GM23338 (cell line): ENCODE measurements around the gene RIMS1. TPM values are rescaled to one million over a fixed set of nuclear protein-coding genes. Genes with fewer than 3 reads are reported as not detected.

ENCODE experiments used
- ATAC-seq: fragments of 200-7000 bp; cut with Tn5 transposase; 3 replicates; pipeline ENCODE4 v1.9.1; 2020
- DNase-seq: peaks from one replicate; pipeline ENCODE4 v3.0.0-alpha.2; 2015; ENCODE audit warnings: low spot score
- H2AFZ ChIP-seq: fragments of 200-600 bp; sonication (generic); 2 replicates; pipeline ENCODE4 v1.8.0; 2016; ENCODE audit warnings: antibody characterized with exemption, mild to moderate bottlenecking, moderate library complexity
- H3F3A ChIP-seq: fragments of 200-600 bp; sonication (generic); replicated peaks from 2 replicates; pipeline ENCODE4 v1.8.0; 2017; ENCODE audit warnings: antibody characterized with exemption, mixed run types, low read depth
- H3K27ac ChIP-seq: fragments of 200-600 bp; sonication (generic); 2 replicates; pipeline ENCODE4 v1.6.1; 2016; ENCODE audit warnings: low read depth
- H3K27me3 ChIP-seq: fragments of 200-600 bp; sonication (generic); 2 replicates; pipeline ENCODE4 v1.8.0; 2016; ENCODE audit warnings: mild to moderate bottlenecking, mixed run types, moderate library complexity; ENCODE audit not compliant: insufficient read depth
- H3K36me3 ChIP-seq: fragments of 200-600 bp; sonication (generic); 2 replicates; pipeline ENCODE4 v1.8.0; 2016; ENCODE audit warnings: mild to moderate bottlenecking; ENCODE audit not compliant: insufficient read depth
- H3K4me1 ChIP-seq: fragments of 200-600 bp; sonication (generic); 2 replicates; pipeline ENCODE4 v1.8.0; 2016; ENCODE audit warnings: mild to moderate bottlenecking, moderate library complexity; ENCODE audit not compliant: insufficient read depth
- H3K4me2 ChIP-seq: fragments of 200-600 bp; sonication (generic); 2 replicates; pipeline ENCODE4 v1.7.1; 2017; ENCODE audit warnings: mixed run types
- H3K4me3 ChIP-seq: fragments of 200-600 bp; sonication (generic); 2 replicates; pipeline ENCODE4 v1.6.1; 2016; ENCODE audit warnings: mixed run types
- H3K79me2 ChIP-seq: fragments of 200-600 bp; sonication (generic); replicated peaks from 2 replicates; pipeline ENCODE4 v1.8.0; 2017; ENCODE audit warnings: mild to moderate bottlenecking; ENCODE audit not compliant: insufficient read depth
- H3K9me2 ChIP-seq: fragments of 200-600 bp; sonication (generic); 2 replicates; pipeline ENCODE4 v1.8.0; 2017; ENCODE audit not compliant: insufficient read depth
- H4K20me1 ChIP-seq: fragments of 200-600 bp; sonication (generic); replicated peaks from 2 replicates; pipeline ENCODE4 v1.8.0; 2017; ENCODE audit warnings: mild to moderate bottlenecking; ENCODE audit not compliant: insufficient read depth
- H3K27ac Mint-ChIP-seq: 2 replicates; pipeline ENCODE4 v1.8.0; 2020; ENCODE audit warnings: inconsistent platforms, mild to moderate bottlenecking, moderate library complexity, mixed read lengths
- H3K27me3 Mint-ChIP-seq: 3 replicates; pipeline ENCODE4 v1.8.0; 2022; ENCODE audit warnings: low read depth, mild to moderate bottlenecking, moderate library complexity, mixed read lengths, inconsistent platforms; ENCODE audit not compliant: insufficient read depth, poor library complexity
- H3K36me3 Mint-ChIP-seq: 3 replicates; pipeline ENCODE4 v1.8.0; 2021; ENCODE audit warnings: low read depth, mild to moderate bottlenecking, inconsistent platforms, moderate library complexity, mixed read lengths
- H3K4me1 Mint-ChIP-seq: 3 replicates; pipeline ENCODE4 v1.8.0; 2020; ENCODE audit warnings: mild to moderate bottlenecking, inconsistent platforms, mixed read lengths
- H3K4me3 Mint-ChIP-seq: 3 replicates; pipeline ENCODE4 v1.8.0; 2021; ENCODE audit warnings: moderate library complexity, mild to moderate bottlenecking, inconsistent platforms, mixed read lengths
- H3K9me3 Mint-ChIP-seq: 3 replicates; pipeline ENCODE4 v1.8.0; 2020; ENCODE audit warnings: moderate library complexity, mild to moderate bottlenecking, inconsistent platforms, mixed read lengths
- CREB1 ChIP-seq: fragments of 250-450 bp; sonication (Bioruptor Pico); IDR thresholded peaks from 2 replicates; pipeline ENCODE4 v1.5.0; 2020; ENCODE audit warnings: low read depth, mild to moderate bottlenecking, moderate library complexity
- CTCF ChIP-seq, 2 experiments: fragments of 200-600 bp in 1 of 2; sonication (generic) in 1 of 2; conservative IDR thresholded peaks; 2 replicates each; pipeline versions ENCODE4 v1.5.1 to v1.6.1; 2016 to 2017; ENCODE audit warnings: antibody characterized with exemption in 2 of 2, low read depth in 2 of 2, mild to moderate bottlenecking in 2 of 2, moderate library complexity in 1 of 2
- ETS1 ChIP-seq: IDR thresholded peaks from 2 replicates; pipeline ENCODE4 v1.6.1; 2016; ENCODE audit warnings: antibody characterized with exemption
- EZH2 ChIP-seq: fragments of 200-600 bp; sonication (generic); IDR thresholded peaks from one replicate; pipeline ENCODE4 v1.8.0; 2017; ENCODE audit warnings: antibody characterized with exemption, mild to moderate bottlenecking, low read depth; ENCODE audit not compliant: unreplicated experiment
- JUNB ChIP-seq: IDR thresholded peaks from one replicate; pipeline ENCODE4 v1.6.1; 2016; ENCODE audit warnings: antibody characterized with exemption; ENCODE audit not compliant: unreplicated experiment
- NANOG ChIP-seq: IDR thresholded peaks from 2 replicates; pipeline ENCODE4 v1.6.1; 2016; ENCODE audit warnings: antibody characterized with exemption, borderline replicate concordance
- POLR2AphosphoS5 ChIP-seq: IDR thresholded peaks from 2 replicates; pipeline ENCODE4 v1.6.1; 2016; ENCODE audit warnings: antibody characterized with exemption, low read depth
- REST ChIP-seq: IDR thresholded peaks from one replicate; pipeline ENCODE4 v1.6.1; 2018; ENCODE audit warnings: antibody characterized with exemption; ENCODE audit not compliant: unreplicated experiment
- STAT1 ChIP-seq: IDR thresholded peaks from one replicate; pipeline ENCODE4 v1.6.1; 2016; ENCODE audit warnings: antibody characterized with exemption; ENCODE audit not compliant: unreplicated experiment
- ZNF114 ChIP-seq: fragments of 250-450 bp; sonication (Bioruptor Pico); IDR thresholded peaks from 2 replicates; pipeline ENCODE4 v1.5.0; 2020; ENCODE audit warnings: mild to moderate bottlenecking, moderate library complexity
- ZNF462 ChIP-seq: fragments of 250-450 bp; sonication (Bioruptor Pico); IDR thresholded peaks from 2 replicates; pipeline ENCODE4 v1.5.0; 2020; ENCODE audit warnings: mild to moderate bottlenecking, moderate library complexity
- polyA plus RNA-seq: library from polyadenylated mRNA; unstranded; fragments of >200 nt; fragmentation: Nextera tagmentation; extraction: Ambion mirVana; gene quantifications from 2 replicates; pipeline ENCODE4 v1.2.1, GENCODE V29; 2016
- total RNA-seq: library from RNA; depleted of rRNA; stranded (reverse); fragments of >200 nt; shearing (Covaris generic); gene quantifications from 2 replicates; pipeline ENCODE4 v1.2.3, GENCODE V29; 2014

RIMS1 gene
- total and polyA plus RNA-seq, 2 experiments from 2014 or later = 0.89 to 4.0 TPM

GRCh38 chr6:72305971-72306370 is 419.6 kb downstream of the RIMS1 start:
- ATAC-seq = no peak

More at GRCh38 chr6:72305971-72306370, 419.6 kb downstream of the RIMS1 start:
- Histone ChIP-seq H3K36me3 (no peaks in the 10 kb centered on the region), H3K79me2 (no peaks in the 10 kb centered on the region), H2AFZ (no peak overlapping the region), H3K27ac (no peak overlapping the region), H4K20me1 (no peaks in the 10 kb centered on the region), H3K4me3 (no peak overlapping the region), H3K9me2 (no peaks in the 10 kb centered on the region), H3K27me3 (no peaks in the 10 kb centered on the region), H3K4me1 (no peaks in the 10 kb centered on the region), H3K4me2 (no peak overlapping the region), H3F3A (no peaks in the 10 kb centered on the region)
- Mint-ChIP-seq H3K4me1 (no peaks in the 10 kb centered on the region), H3K4me3 (no peak overlapping the region), H3K36me3 (no peaks in the 10 kb centered on the region), H3K27ac (no peak overlapping the region), H3K27me3 (no peaks in the 10 kb centered on the region), H3K9me3 (no peaks in the 10 kb centered on the region)
- TF ChIP-seq STAT1 = no peak
- no peak for TF ChIP-seq NANOG
- TF ChIP-seq ZNF462 (CRISPR knock-in tag) = no peak
- no peak for TF ChIP-seq ETS1
- TF ChIP-seq POLR2AphosphoS5 = no peak
- TF ChIP-seq ZNF114 (CRISPR knock-in tag) = no peak
- TF ChIP-seq REST = no peak
- TF ChIP-seq EZH2 = no peak
- no peak for TF ChIP-seq JUNB
- TF ChIP-seq CREB1 (CRISPR knock-in tag) = no peak
- no peak for TF ChIP-seq CTCF (conservative IDR thresholded peaks at IDR 0.05; ENCODE audit: low read depth in 2 of 2)
- DNase-seq = no peak
